Ovary (tissue), 3 donors: ENCODE data around the gene ZDHHC17.

ENCODE experiments used
- CTCF ChIP-seq, 3 donors: fragments of 450-650 bp in 2 of 3; fragments of 200-600 bp in 1 of 3; IDR thresholded peaks; one replicate each; pipeline versions ENCODE4 v1.5.1 to v1.8.0; 2016 to 2022; ENCODE audit warnings: antibody characterized with exemption in 3 of 3, mild to moderate bottlenecking in 1 of 3
- POLR2A ChIP-seq: fragments of 450-650 bp; IDR thresholded peaks from one replicate; pipeline ENCODE4 v1.6.1; 2017; ENCODE audit warnings: antibody characterized with exemption, mild to moderate bottlenecking, moderate library complexity
- donor health status: DM: no; HTN: no; CAD: no.

DNA sequence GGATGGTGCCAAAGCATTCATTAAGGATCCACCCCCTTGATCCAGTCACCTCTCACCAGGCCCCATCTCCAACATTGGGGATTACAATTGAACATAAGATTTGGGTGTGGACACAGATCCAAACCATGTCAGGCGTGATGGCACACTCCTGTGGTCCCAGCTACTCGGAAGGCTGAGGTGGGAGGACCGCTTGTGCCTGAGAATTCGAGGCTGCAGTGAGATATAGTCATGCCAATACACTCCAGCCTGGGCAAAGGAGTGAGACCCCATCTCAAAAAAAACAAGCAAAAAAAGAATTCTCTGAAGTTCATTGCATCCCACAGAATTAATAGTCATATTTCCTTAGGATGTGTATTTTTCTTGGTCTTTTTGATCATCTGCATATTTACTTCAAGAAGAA lies 34.9 kb downstream of the ZDHHC17 start:
- no peak for TF ChIP-seq POLR2A
- no peak for TF ChIP-seq CTCF (IDR thresholded peaks at IDR 0.05)
